ENCODE measurements around the gene CSF3R. TPM values are rescaled to one million over a fixed set of nuclear protein-coding genes. Genes with fewer than 3 reads are reported as not detected.
A peak's percentile ranks its signal among the peaks of the same experiment; 100 is the strongest.

Gene CSF3R
- total RNA-seq, 1 donor from 2014 or later = 0.20 TPM

DNA sequence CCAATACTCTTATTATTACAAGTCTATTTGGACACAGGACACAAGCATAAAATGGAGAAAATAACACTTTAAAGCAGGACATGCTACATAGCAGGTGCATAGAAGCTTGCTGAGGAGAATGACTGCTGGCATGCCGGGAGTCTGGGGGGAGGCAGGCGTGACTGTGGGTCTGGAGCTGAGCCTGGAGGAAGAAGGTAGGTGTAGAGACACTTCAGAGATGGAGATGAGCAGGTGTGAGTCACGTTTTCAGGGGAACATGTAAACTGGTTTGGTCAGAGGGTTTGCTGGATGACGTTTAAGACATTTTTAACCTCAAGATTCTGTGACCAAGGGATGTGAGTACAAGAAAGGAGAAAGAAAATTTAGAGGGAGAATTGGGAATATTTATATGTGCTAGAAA lies 56.9 kb downstream of the CSF3R start:
- Histone ChIP-seq H3K9ac (ENCODE audit: low read length) (no peak overlapping the region), H3K4me3 (ENCODE audit: insufficient read depth, low read depth, low read length) (no peak overlapping the region), H4K20me1 (ENCODE audit: insufficient read depth, low read length) (no peaks in the 10 kb centered on the region), H3K4me2 (ENCODE audit: low read length) (no peak overlapping the region), H3K27me3 (ENCODE audit: insufficient read depth, low read length) (no peaks in the 10 kb centered on the region), H3K27ac (ENCODE audit: low read depth, low read length) (no peak overlapping the region), H3K4me1 (ENCODE audit: insufficient read depth, low read length) (no peaks in the 10 kb centered on the region), H2AFZ (ENCODE audit: low read depth, low read length) (no peak overlapping the region), H3K79me2 (ENCODE audit: insufficient read depth, low read length) (no peaks in the 10 kb centered on the region), H3K36me3 (ENCODE audit: insufficient read depth, low read length) (peaks cover 6% of the 10 kb centered on the region), H3K9me3 (ENCODE audit: insufficient read depth, low read depth, low read length) (no peaks in the 10 kb centered on the region)
- Mint-ChIP-seq H3K27me3 (ENCODE audit: low read depth, unreplicated experiment) (peaks cover under 1% of the 10 kb centered on the region), H3K36me3 (ENCODE audit: low read depth, unreplicated experiment) (peaks cover 6% of the 10 kb centered on the region), H3K27ac (ENCODE audit: unreplicated experiment) (no peak overlapping the region), H3K4me1 (ENCODE audit: low read depth, unreplicated experiment) (peaks cover 4% of the 10 kb centered on the region), H3K4me3 (ENCODE audit: unreplicated experiment) (no peak overlapping the region), H3K9me3 (ENCODE audit: unreplicated experiment) (no peaks in the 10 kb centered on the region)
- TF ChIP-seq, protein P1, sequence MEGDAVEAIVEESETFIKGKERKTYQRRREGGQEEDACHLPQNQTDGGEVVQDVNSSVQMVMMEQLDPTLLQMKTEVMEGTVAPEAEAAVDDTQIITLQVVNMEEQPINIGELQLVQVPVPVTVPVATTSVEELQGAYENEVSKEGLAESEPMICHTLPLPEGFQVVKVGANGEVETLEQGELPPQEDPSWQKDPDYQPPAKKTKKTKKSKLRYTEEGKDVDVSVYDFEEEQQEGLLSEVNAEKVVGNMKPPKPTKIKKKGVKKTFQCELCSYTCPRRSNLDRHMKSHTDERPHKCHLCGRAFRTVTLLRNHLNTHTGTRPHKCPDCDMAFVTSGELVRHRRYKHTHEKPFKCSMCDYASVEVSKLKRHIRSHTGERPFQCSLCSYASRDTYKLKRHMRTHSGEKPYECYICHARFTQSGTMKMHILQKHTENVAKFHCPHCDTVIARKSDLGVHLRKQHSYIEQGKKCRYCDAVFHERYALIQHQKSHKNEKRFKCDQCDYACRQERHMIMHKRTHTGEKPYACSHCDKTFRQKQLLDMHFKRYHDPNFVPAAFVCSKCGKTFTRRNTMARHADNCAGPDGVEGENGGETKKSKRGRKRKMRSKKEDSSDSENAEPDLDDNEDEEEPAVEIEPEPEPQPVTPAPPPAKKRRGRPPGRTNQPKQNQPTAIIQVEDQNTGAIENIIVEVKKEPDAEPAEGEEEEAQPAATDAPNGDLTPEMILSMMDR (IDR thresholded peaks at IDR 0.05; ENCODE audit: insufficient read depth, low read depth, low read length) = no peak
- no peak for TF ChIP-seq EZH2 (IDR thresholded peaks at IDR 0.05; ENCODE audit: insufficient read depth, low read length)
- DNase-seq (ENCODE audit: low read depth) (no peak), FAIRE-seq (no peak)

DNA sequence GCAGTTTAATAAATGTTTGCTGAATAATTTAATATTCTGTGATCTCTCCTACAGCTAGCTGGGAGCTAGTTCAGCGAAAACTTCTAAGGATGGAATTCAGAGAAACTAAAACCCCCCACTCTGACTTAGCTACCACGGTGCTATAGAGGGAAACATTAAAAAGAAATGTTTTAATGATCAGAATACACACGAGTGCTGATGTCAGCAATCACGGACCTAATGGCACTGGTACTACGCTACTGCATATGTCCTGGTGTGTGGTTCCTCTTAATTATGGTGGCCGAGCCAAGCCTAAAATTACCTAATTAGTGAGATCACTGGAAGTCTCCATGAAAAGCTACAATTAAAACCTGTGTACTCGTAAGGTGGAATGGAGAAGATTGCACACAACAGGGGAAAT lies 61.1 kb downstream of the CSF3R start:
- H2AFZ ChIP-seq (ENCODE audit: low read depth, low read length) = no peak overlapping the region
- H3K27me3 ChIP-seq (ENCODE audit: insufficient read depth, low read length) = no peaks in the 10 kb centered on the region
- H3K4me3 ChIP-seq (ENCODE audit: insufficient read depth, low read depth, low read length) = no peak overlapping the region
- Mint-ChIP-seq H3K36me3 (ENCODE audit: low read depth, unreplicated experiment) (peaks cover 5% of the 10 kb centered on the region), H3K27ac (ENCODE audit: unreplicated experiment) (no peak overlapping the region), H3K4me1 (ENCODE audit: low read depth, unreplicated experiment) (peaks cover 6% of the 10 kb centered on the region), H3K4me3 (ENCODE audit: unreplicated experiment) (no peak overlapping the region), H3K27me3 (ENCODE audit: low read depth, unreplicated experiment) (no peaks in the 10 kb centered on the region), H3K9me3 (ENCODE audit: unreplicated experiment) (no peaks in the 10 kb centered on the region)
- no peak overlapping the region for H3K4me2 ChIP-seq (ENCODE audit: low read length)
- H3K79me2 ChIP-seq (ENCODE audit: insufficient read depth, low read length) = no peaks in the 10 kb centered on the region
- H3K4me1 ChIP-seq (ENCODE audit: insufficient read depth, low read length) = peaks cover 2% of the 10 kb centered on the region
- peaks cover 6% of the 10 kb centered on the region for H3K36me3 ChIP-seq (ENCODE audit: insufficient read depth, low read length)
- no peak overlapping the region for H3K9ac ChIP-seq (ENCODE audit: low read length)
- no peaks in the 10 kb centered on the region for H4K20me1 ChIP-seq (ENCODE audit: insufficient read depth, low read length)
- FAIRE-seq (no peak), DNase-seq (ENCODE audit: low read depth) (no peak)
- H3K9me3 ChIP-seq (ENCODE audit: insufficient read depth, low read depth, low read length) = no peaks in the 10 kb centered on the region
- TF ChIP-seq, protein P1 (IDR thresholded peaks at IDR 0.05; ENCODE audit: insufficient read depth, low read depth, low read length) = no peak
- TF ChIP-seq EZH2 (IDR thresholded peaks at IDR 0.05; ENCODE audit: insufficient read depth, low read length) = no peak
- no peak overlapping the region for H3K27ac ChIP-seq (ENCODE audit: low read depth, low read length)

DNA sequence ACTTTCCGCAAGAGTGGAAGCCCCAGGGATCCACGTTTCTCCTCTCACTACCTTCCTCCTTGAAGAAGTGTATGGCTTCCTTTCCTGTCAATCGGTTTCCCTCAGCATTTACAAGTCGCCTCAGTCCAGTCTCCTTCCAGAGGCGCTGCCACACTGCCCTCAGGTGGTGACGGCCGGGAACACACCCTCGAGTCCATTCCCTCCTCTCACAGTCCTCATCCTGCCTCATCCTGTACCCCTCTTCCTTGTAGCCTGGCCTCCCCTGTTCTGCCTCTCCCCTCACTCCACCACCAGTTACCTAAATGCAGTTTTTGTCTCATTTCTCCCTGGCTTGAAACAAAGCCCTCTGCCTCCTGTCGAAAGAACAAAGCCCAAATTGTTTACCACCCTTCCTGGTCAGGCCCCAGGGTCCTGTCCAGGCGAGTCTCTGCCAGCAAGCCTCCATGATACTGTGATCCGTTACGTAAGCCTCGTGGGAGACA lies 61.8 kb downstream of the CSF3R start:
- Mint-ChIP-seq H3K36me3 (ENCODE audit: low read depth, unreplicated experiment) (peaks cover 5% of the 10 kb centered on the region), H3K27ac (ENCODE audit: unreplicated experiment) (peak overlapping the region; percentile 30), H3K4me1 (ENCODE audit: low read depth, unreplicated experiment) (peaks cover 6% of the 10 kb centered on the region), H3K4me3 (ENCODE audit: unreplicated experiment) (no peak overlapping the region), H3K27me3 (ENCODE audit: low read depth, unreplicated experiment) (no peaks in the 10 kb centered on the region), H3K9me3 (ENCODE audit: unreplicated experiment) (no peaks in the 10 kb centered on the region)
- H3K79me2 ChIP-seq (ENCODE audit: insufficient read depth, low read length) = no peaks in the 10 kb centered on the region
- no peak overlapping the region for H3K4me3 ChIP-seq (ENCODE audit: insufficient read depth, low read depth, low read length)
- no peaks in the 10 kb centered on the region for H4K20me1 ChIP-seq (ENCODE audit: insufficient read depth, low read length)
- peaks cover 6% of the 10 kb centered on the region for H3K36me3 ChIP-seq (ENCODE audit: insufficient read depth, low read length)
- H3K4me1 ChIP-seq (ENCODE audit: insufficient read depth, low read length) = peaks cover 2% of the 10 kb centered on the region
- DNase-seq (ENCODE audit: low read depth) (peak; percentile 60), FAIRE-seq (peak; percentile 81)
- no peaks in the 10 kb centered on the region for H3K9me3 ChIP-seq (ENCODE audit: insufficient read depth, low read depth, low read length)
- no peak for TF ChIP-seq EZH2 (IDR thresholded peaks at IDR 0.05; ENCODE audit: insufficient read depth, low read length)
- TF ChIP-seq, protein P1 (IDR thresholded peaks at IDR 0.05; ENCODE audit: insufficient read depth, low read depth, low read length) = peak; percentile 96
- H3K27me3 ChIP-seq (ENCODE audit: insufficient read depth, low read length) = no peaks in the 10 kb centered on the region
- no peak overlapping the region for H3K4me2 ChIP-seq (ENCODE audit: low read length)
- no peak overlapping the region for H3K9ac ChIP-seq (ENCODE audit: low read length)
- H2AFZ ChIP-seq (ENCODE audit: low read depth, low read length) = peak overlapping the region; percentile 42
- H3K27ac ChIP-seq (ENCODE audit: low read depth, low read length) = no peak overlapping the region

All from astrocyte (in vitro differentiated cells and primary cell).